Suprapubic skin (tissue), 4 donors: ENCODE measurements around the gene RBM5. TPM values are rescaled to one million over a fixed set of nuclear protein-coding genes. Genes with fewer than 3 reads are reported as not detected.

Experiments
- DNase-seq, 2 donors: peaks; one replicate each; pipeline ENCODE4 v3.0.0-alpha.2; 2019; ENCODE audit warnings: low spot score in 2 of 2
- H3K27ac ChIP-seq: fragments of 200-600 bp; sonication (generic); one replicate; pipeline ENCODE4 v1.5.1; 2019
- H3K27me3 ChIP-seq: fragments of 200-600 bp; sonication (generic); one replicate; pipeline ENCODE4 v1.5.1; 2019
- H3K36me3 ChIP-seq: fragments of 200-600 bp; sonication (generic); one replicate; pipeline ENCODE4 v1.5.1; 2019
- H3K4me1 ChIP-seq: fragments of 200-600 bp; sonication (generic); one replicate; pipeline ENCODE4 v1.5.1; 2019
- H3K4me3 ChIP-seq: fragments of 200-600 bp; sonication (generic); one replicate; pipeline ENCODE4 v1.5.1; 2019; ENCODE audit warnings: mild to moderate bottlenecking
- H3K9me3 ChIP-seq: fragments of 200-600 bp; sonication (generic); one replicate; pipeline ENCODE4 v1.5.1; 2019
- CTCF ChIP-seq, 2 donors: fragments of 200-600 bp in 1 of 2; fragments of 450-650 bp in 1 of 2; sonication (generic) in 1 of 2; IDR thresholded peaks; one replicate each; pipeline ENCODE4 v1.5.1; 2016 to 2019; ENCODE audit warnings: antibody characterized with exemption in 2 of 2, mild to moderate bottlenecking in 1 of 2, moderate library complexity in 1 of 2
- EP300 ChIP-seq: sonication (generic); formaldehyde crosslinking; IDR thresholded peaks from one replicate; pipeline ENCODE4 v1.6.1; 2017; ENCODE audit warnings: antibody characterized with exemption
- POLR2A ChIP-seq, 2 donors: fragments of 450-650 bp; IDR thresholded peaks; one replicate each; pipeline ENCODE4 v1.6.1; 2017; ENCODE audit warnings: antibody characterized with exemption in 2 of 2, mild to moderate bottlenecking in 2 of 2, moderate library complexity in 2 of 2
- POLR2AphosphoS5 ChIP-seq, 3 donors: sonication (generic); formaldehyde crosslinking; IDR thresholded peaks; one replicate each; pipeline ENCODE4 v1.6.1; 2017; ENCODE audit warnings: antibody characterized with exemption in 3 of 3
- WGBS: methylation state at CpG from one replicate; pipeline ENCODE4 v1.1.5; 2018; 5-methylcytosine and 5-hydroxymethylcytosine counted together
- total RNA-seq, 4 donors: library from RNA; depleted of rRNA; stranded (reverse); fragments of >200 nt; gene quantifications; one replicate each; pipeline ENCODE4 v1.1.0, GENCODE V29; 2016

The RBM5 gene
- total RNA-seq, 4 donors from 2014 or later, result 129 to 681 (median 208) TPM

- H3K4me1 ChIP-seq, result peaks cover 38% of the 10 kb centered on the region
- H3K4me3 ChIP-seq, result no peak overlapping the region
- TF ChIP-seq CTCF (IDR thresholded peaks at IDR 0.05), result no peak
- no peak for TF ChIP-seq POLR2A (IDR thresholded peaks at IDR 0.05)
- TF ChIP-seq EP300, result no peak
- no peak for TF ChIP-seq POLR2AphosphoS5 (IDR thresholded peaks at IDR 0.05)
- H3K27me3 ChIP-seq, result no peaks in the 10 kb centered on the region
- no peak overlapping the region for H3K27ac ChIP-seq
- no peak for DNase-seq
- WGBS, result 85% methylated on average over 4 of the region's 6 CpGs
- H3K9me3 ChIP-seq, result no peaks in the 10 kb centered on the region
- no peaks in the 10 kb centered on the region for H3K36me3 ChIP-seq
These were observed 50.6 kb downstream of the RBM5 start for GRCh38 chr3:50139308-50139707.

- Histone ChIP-seq H3K27me3 (no peaks in the 10 kb centered on the region), H3K36me3 (no peaks in the 10 kb centered on the region), H3K27ac (no peak overlapping the region), H3K4me1 (peaks cover 36% of the 10 kb centered on the region), H3K4me3 (no peak overlapping the region), H3K9me3 (no peaks in the 10 kb centered on the region)
- 84% methylated on average over 10 of the region's 13 CpGs for WGBS
- TF ChIP-seq CTCF (IDR thresholded peaks at IDR 0.05) (no peak), POLR2A (IDR thresholded peaks at IDR 0.05) (no peak), POLR2AphosphoS5 (IDR thresholded peaks at IDR 0.05) (no peak), EP300 (no peak)
- no peak for DNase-seq
These were observed 51.2 kb downstream of the RBM5 start for GRCh38 chr3:50139718-50140423.

- Histone ChIP-seq H3K4me3 (no peak overlapping the region), H3K27ac (no peak overlapping the region), H3K27me3 (no peaks in the 10 kb centered on the region), H3K4me1 (peaks cover 36% of the 10 kb centered on the region), H3K9me3 (no peaks in the 10 kb centered on the region), H3K36me3 (no peaks in the 10 kb centered on the region)
- 89% methylated on average over 3 of the region's 12 CpGs for WGBS
- DNase-seq, result no peak
- TF ChIP-seq CTCF (IDR thresholded peaks at IDR 0.05), result no peak
- TF ChIP-seq POLR2AphosphoS5 (IDR thresholded peaks at IDR 0.05), result no peak
- no peak for TF ChIP-seq POLR2A (IDR thresholded peaks at IDR 0.05)
- no peak for TF ChIP-seq EP300
These were observed 52.3 kb downstream of the RBM5 start for GRCh38 chr3:50140990-50141389.

GRCh38 chr3:50146316-50146901 lies 57.7 kb downstream of the RBM5 start:
- no peak for DNase-seq
- Histone ChIP-seq H3K36me3 (no peaks in the 10 kb centered on the region), H3K27ac (no peak overlapping the region), H3K4me3 (no peak overlapping the region), H3K9me3 (no peaks in the 10 kb centered on the region), H3K27me3 (no peaks in the 10 kb centered on the region), H3K4me1 (peaks cover 48% of the 10 kb centered on the region)
- WGBS, result 63% methylated on average over 3 of the region's 3 CpGs
- no peak for TF ChIP-seq EP300
- TF ChIP-seq CTCF (IDR thresholded peaks at IDR 0.05), result no peak
- no peak for TF ChIP-seq POLR2AphosphoS5 (IDR thresholded peaks at IDR 0.05)
- TF ChIP-seq POLR2A (IDR thresholded peaks at IDR 0.05), result no peak

GRCh38 chr3:50147016-50147415 lies 58.3 kb downstream of the RBM5 start:
- TF ChIP-seq EP300 (no peak), POLR2A (IDR thresholded peaks at IDR 0.05) (no peak), CTCF (IDR thresholded peaks at IDR 0.05) (no peak)
- no peak for DNase-seq
- Histone ChIP-seq H3K27ac (no peak overlapping the region), H3K27me3 (no peaks in the 10 kb centered on the region), H3K4me1 (peaks cover 54% of the 10 kb centered on the region), H3K9me3 (no peaks in the 10 kb centered on the region), H3K4me3 (no peak overlapping the region), H3K36me3 (no peaks in the 10 kb centered on the region)
- 60% methylated on average over 7 of the region's 7 CpGs for WGBS
